Neuronal stem cell (in vitro differentiated cells): ENCODE data around the gene FXYD3.
"Not testable (repeated sequence)": the region's sequence is repeated elsewhere in the genome, so short reads cannot be mapped to it uniquely, and the experiment has no call there.

Source experiments
- DNase-seq: peaks from one replicate; pipeline ENCODE4 v3.0.0-alpha.2; 2013; ENCODE audit warnings: low spot score
- H2AFZ ChIP-seq: one replicate; pipeline ENCODE4 v1.6.1; 2013; ENCODE audit warnings: mild to moderate bottlenecking, low read length, inconsistent platforms
- H2AK5ac ChIP-seq: 2 replicates; pipeline ENCODE4 v1.6.1; 2013; ENCODE audit warnings: low read depth, mild to moderate bottlenecking, inconsistent platforms, low read length, moderate library complexity, mixed read lengths
- H2BK120ac ChIP-seq: 2 replicates; pipeline ENCODE4 v1.6.1; 2013; ENCODE audit warnings: low read depth, mild to moderate bottlenecking, inconsistent platforms, low read length, moderate library complexity, mixed read lengths
- H2BK12ac ChIP-seq: one replicate; pipeline ENCODE4 v1.6.1; 2013; ENCODE audit warnings: low read length, inconsistent platforms
- H2BK15ac ChIP-seq: 2 replicates; pipeline ENCODE4 v1.6.1; 2013; ENCODE audit warnings: mild to moderate bottlenecking, low read length, inconsistent platforms, mixed read lengths
- H2BK5ac ChIP-seq: one replicate; pipeline ENCODE4 v1.6.1; 2013; ENCODE audit warnings: inconsistent platforms, mild to moderate bottlenecking, low read length, moderate library complexity
- H3K14ac ChIP-seq: one replicate; pipeline ENCODE4 v1.6.1; 2013; ENCODE audit warnings: low read length, inconsistent platforms
- H3K18ac ChIP-seq: 2 replicates; pipeline ENCODE4 v1.6.1; 2013; ENCODE audit warnings: low read length, inconsistent platforms
- H3K23ac ChIP-seq: 2 replicates; pipeline ENCODE4 v1.6.1; 2013; ENCODE audit warnings: low read depth, mild to moderate bottlenecking, mixed read lengths, low read length, inconsistent platforms; ENCODE audit not compliant: poor library complexity
- H3K27ac ChIP-seq: replicated peaks from 3 replicates; pipeline ENCODE4 v1.5.1; 2013; ENCODE audit warnings: low read length, inconsistent platforms
- H3K27me3 ChIP-seq, 3 experiments: 2 replicates each; pipeline ENCODE4 v1.6.1; 2013; ENCODE audit warnings: low read length in 3 of 3, mild to moderate bottlenecking in 2 of 3, inconsistent platforms in 1 of 3, low read depth in 1 of 3, mixed read lengths in 1 of 3, moderate library complexity in 1 of 3; ENCODE audit not compliant: control insufficient read depth in 3 of 3, insufficient read depth in 3 of 3
- H3K36me3 ChIP-seq, 2 donors: replicated peaks in 1 of 2; 2 replicates each; pipeline ENCODE4 v1.6.1; 2013; ENCODE audit warnings: low read length in 2 of 2; ENCODE audit not compliant: control insufficient read depth in 2 of 2, insufficient read depth in 2 of 2
- H3K4ac ChIP-seq: 2 replicates; pipeline ENCODE4 v1.6.1; 2013; ENCODE audit warnings: inconsistent platforms, mild to moderate bottlenecking, low read length, moderate library complexity
- H3K4me1 ChIP-seq, 2 donors: 1 replicate in 1 of 2; 2 replicates in 1 of 2; pipeline ENCODE4 v1.6.1; 2013; ENCODE audit warnings: low read length in 2 of 2, low read depth in 1 of 2; ENCODE audit not compliant: control insufficient read depth in 2 of 2, insufficient read depth in 1 of 2
- H3K4me2 ChIP-seq: one replicate; pipeline ENCODE4 v1.6.1; 2013; ENCODE audit warnings: mild to moderate bottlenecking, low read length, inconsistent platforms; ENCODE audit not compliant: insufficient read depth, poor library complexity, severe bottlenecking
- H3K4me3 ChIP-seq, 2 donors: 2 replicates each; pipeline ENCODE4 v1.5.1; 2013; ENCODE audit warnings: low read length in 2 of 2, mild to moderate bottlenecking in 2 of 2, inconsistent platforms in 1 of 2, moderate library complexity in 1 of 2
- H3K79me1 ChIP-seq: one replicate; pipeline ENCODE4 v1.6.1; 2013; ENCODE audit warnings: low read depth, mild to moderate bottlenecking, inconsistent platforms, low read length, moderate library complexity
- H3K9ac ChIP-seq: one replicate; pipeline ENCODE4 v1.6.1; 2013; ENCODE audit warnings: mild to moderate bottlenecking, low read depth, low read length, inconsistent platforms; ENCODE audit not compliant: poor library complexity
- H3K9me3 ChIP-seq, 2 donors: replicated peaks in 1 of 2; 2 replicates each; pipeline versions ENCODE3 to v1.6.1; 2013; ENCODE audit warnings: low read length in 2 of 2, mild to moderate bottlenecking in 2 of 2, inconsistent platforms in 1 of 2, low read depth in 1 of 2, mixed read lengths in 1 of 2, moderate library complexity in 1 of 2; ENCODE audit not compliant: control insufficient read depth in 2 of 2, insufficient read depth in 1 of 2
- H4K8ac ChIP-seq: one replicate; pipeline ENCODE4 v1.6.1; 2013; ENCODE audit warnings: low read depth, mild to moderate bottlenecking, inconsistent platforms, low read length, moderate library complexity
- H4K91ac ChIP-seq: one replicate; pipeline ENCODE4 v1.6.1; 2013; ENCODE audit warnings: low read length, low read depth, mild to moderate bottlenecking, inconsistent platforms; ENCODE audit not compliant: poor library complexity
- WGBS, 2 donors: extraction: QIAGEN DNeasy Blood & Tissue Kit; methylation state at CpG; one replicate each; pipeline ENCODE4 v1.1.7; 2013; ENCODE audit warnings: missing lambda C conversion rate in 2 of 2, mixed read lengths in 1 of 2; ENCODE audit not compliant: insufficient read length in 2 of 2, insufficient replicate concordance in 1 of 2; ENCODE audit errors: extremely low coverage in 2 of 2; 5-methylcytosine and 5-hydroxymethylcytosine counted together

Gene FXYD3

DNA sequence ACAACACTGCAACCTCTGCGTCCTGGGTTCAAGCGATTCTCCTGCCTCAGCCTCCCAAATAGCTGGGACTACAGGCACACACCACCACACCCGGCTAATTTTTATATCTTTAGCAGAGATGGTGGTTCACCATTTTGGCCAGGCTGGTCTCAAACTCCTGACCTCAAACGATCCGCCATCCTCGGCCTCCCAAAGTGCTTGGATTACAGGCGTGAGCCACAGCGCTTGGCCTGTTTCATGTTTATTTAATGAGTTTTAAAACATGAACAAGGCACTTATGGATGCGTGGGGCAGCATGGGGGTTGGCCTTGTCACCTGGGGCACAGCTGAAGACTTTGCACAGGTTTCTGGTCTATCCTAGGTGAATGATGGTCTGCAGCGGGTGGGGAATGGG, 37.5 kb downstream of the FXYD3 start:
- H3K4me1 ChIP-seq, result peaks cover 2 to 13% of the 10 kb centered on the region in 2 donors
- not testable (repeated sequence) for H3K36me3 ChIP-seq, H3K27ac ChIP-seq, H3K4me2 ChIP-seq, H3K14ac ChIP-seq, H2BK120ac ChIP-seq, H2BK12ac ChIP-seq, H3K23ac ChIP-seq, H4K91ac ChIP-seq, H4K8ac ChIP-seq, H3K79me1 ChIP-seq, H3K9ac ChIP-seq, H3K9me3 ChIP-seq, H3K4me3 ChIP-seq, H2AFZ ChIP-seq, H3K4ac ChIP-seq, H2BK5ac ChIP-seq, DNase-seq
- no CpG with 5 or more reads among the region's 10 CpGs for WGBS, 2 donors
- peaks cover 7 to 77% (median 31%) of the 10 kb centered on the region in 3 experiments for H3K27me3 ChIP-seq
- peak overlapping the region; percentile 83 for H2AK5ac ChIP-seq
- H2BK15ac ChIP-seq, result peak overlapping the region; percentile 78
- H3K18ac ChIP-seq, result peak overlapping the region; percentile 63

DNA sequence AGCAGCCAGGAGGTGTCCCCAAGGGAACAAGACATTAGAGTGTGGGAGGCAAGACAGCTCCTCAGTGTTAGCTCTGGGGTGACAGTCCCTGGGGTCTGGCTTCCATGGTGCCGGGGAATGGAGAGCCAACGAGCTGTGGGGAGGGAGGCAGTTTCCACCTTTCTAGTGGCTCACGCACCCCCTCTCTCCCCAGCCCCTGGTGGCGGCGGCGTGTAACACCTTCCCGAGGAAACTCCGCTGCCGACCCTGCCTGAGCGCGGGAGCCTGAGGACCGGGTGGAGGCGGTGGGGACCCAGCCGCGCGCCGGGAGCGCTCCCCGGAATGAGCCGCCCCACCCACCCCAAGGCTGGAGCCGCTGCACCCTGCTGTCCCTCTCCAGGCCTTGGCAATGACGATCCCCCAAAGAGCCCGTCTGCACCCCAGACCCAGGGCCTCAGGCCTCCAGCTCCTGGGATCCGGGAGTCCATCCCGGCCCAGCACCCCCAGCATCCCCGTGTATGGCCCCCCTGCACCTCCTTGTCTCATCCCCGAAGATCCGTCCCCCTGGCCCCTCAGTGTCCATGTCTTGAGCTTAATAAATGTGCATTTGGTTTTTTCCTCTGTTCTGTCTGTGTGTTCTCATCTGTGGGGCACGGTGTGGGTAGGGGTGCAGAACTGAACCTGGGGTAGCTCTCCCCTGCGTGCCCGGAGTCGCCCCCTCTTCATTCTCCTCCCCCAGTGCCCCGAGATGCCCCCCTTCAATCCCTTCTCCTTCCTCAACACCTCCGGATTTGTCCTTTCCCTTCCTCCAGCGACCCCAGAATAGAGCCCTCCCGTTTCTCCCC, 38.3 kb downstream of the FXYD3 start:
- Histone ChIP-seq H3K4me2 (peak overlapping the region; percentile 86), H3K4me1 (peaks cover 2 to 13% of the 10 kb centered on the region in 2 donors), H3K27me3 (peaks cover 7 to 77% (median 31%) of the 10 kb centered on the region in 3 experiments), H2BK15ac (peak overlapping the region; percentile 78), H3K36me3 (no peaks in the 10 kb centered on the region), H2BK12ac (no peak overlapping the region), H3K9ac (peak overlapping the region; percentile 50), H2AK5ac (peak overlapping the region; percentile 83), H2BK120ac (no peak overlapping the region), H3K79me1 (no peaks in the 10 kb centered on the region), H3K9me3 (no peaks in the 10 kb centered on the region), H3K4ac (no peak overlapping the region), H2AFZ (peak overlapping the region; percentile 86), H2BK5ac (peak overlapping the region; percentile 62), H4K8ac (no peak overlapping the region), H3K18ac (peak overlapping the region; percentile 94), H4K91ac (no peak overlapping the region), H3K14ac (peak overlapping the region; percentile 94), H3K23ac (peak overlapping the region; percentile 76), H3K27ac (no peak overlapping the region), H3K4me3 (peak overlapping the region in 1 of 2 donors; percentile 85)
- no peak for DNase-seq
- WGBS, 2 donors, result no CpG with 5 or more reads among the region's 36 CpGs

DNA sequence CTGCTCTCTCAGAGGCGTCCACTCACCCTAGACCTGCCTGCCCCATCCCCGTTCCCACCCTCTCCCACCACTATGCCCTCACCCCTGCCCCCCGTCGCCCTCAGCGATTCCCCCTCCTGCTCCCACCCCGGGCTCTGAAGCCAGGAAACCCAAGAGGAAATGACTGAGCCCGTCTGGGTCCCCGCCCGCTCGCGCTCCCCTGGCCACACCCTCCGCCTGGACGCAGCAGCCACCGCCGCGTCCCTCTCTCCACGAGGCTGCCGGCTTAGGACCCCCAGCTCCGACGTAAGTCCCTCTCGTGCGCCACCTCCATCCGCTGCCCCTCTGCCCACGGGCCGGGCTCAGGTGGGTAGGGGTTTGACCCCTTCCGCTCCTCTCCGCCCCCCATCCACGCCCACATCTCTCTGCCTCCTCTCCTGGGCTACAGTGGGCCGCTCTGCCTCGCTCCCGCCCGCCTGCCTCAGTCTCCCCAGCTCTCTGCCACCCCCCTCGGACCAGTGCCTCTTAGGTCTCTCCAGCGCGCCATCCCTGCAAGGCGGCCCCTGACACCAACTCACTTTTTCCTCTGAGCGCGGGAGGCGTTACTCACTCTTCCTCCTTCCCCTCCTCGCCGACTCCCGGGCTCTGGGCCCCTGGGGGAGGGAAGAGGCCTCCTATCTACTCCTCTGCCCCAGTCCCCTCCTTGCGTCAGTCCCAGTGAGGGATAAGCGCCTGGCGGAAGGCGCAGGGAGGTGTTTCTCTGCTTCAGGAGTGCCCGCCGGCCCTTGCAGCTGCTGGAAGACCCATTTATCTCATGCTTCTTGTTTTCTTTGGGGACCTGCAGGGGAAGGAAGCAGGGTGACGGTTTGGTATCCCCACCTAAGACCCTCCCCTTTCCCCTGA, 39.1 kb downstream of the FXYD3 start, which contains the start of gene FXYD5:
Gene FXYD5, plus strand, starts transcription at position 211 of the 882 bp plus-strand sequence. CDS start 816 bp downstream, outside the sequence.
- peaks cover 2 to 13% of the 10 kb centered on the region in 2 donors for H3K4me1 ChIP-seq
- peak within 1 kb of the TSS; percentile 97 for H2BK12ac ChIP-seq
- no peak within 1 kb of the TSS for H3K27ac ChIP-seq
- H3K9ac ChIP-seq, result peak within 1 kb of the TSS; percentile 91
- no CpG with 5 or more reads among the region's 49 CpGs for WGBS, 2 donors
- peak within 1 kb of the TSS; percentile 19 to 85 for H3K4me3 ChIP-seq
- H3K14ac ChIP-seq, result peak within 1 kb of the TSS; percentile 94
- DNase-seq, result no peak
- no peaks in the 10 kb centered on the region for H3K36me3 ChIP-seq
- H3K27me3 ChIP-seq, result peaks cover 7 to 74% (median 31%) of the 10 kb centered on the region in 3 experiments
- H3K4ac ChIP-seq, result no peak within 1 kb of the TSS
- H3K18ac ChIP-seq, result peak within 1 kb of the TSS; percentile 94
- peak within 1 kb of the TSS; percentile 84 for H2BK15ac ChIP-seq
- H2AFZ ChIP-seq, result peak within 1 kb of the TSS; percentile 86
- peak within 1 kb of the TSS; percentile 86 for H3K4me2 ChIP-seq
- H2BK120ac ChIP-seq, result no peak within 1 kb of the TSS
- H4K8ac ChIP-seq, result no peak within 1 kb of the TSS
- no peaks in the 10 kb centered on the region for H3K79me1 ChIP-seq
- H4K91ac ChIP-seq, result no peak within 1 kb of the TSS
- no peaks in the 10 kb centered on the region for H3K9me3 ChIP-seq
- peak within 1 kb of the TSS; percentile 77 for H3K23ac ChIP-seq
- H2BK5ac ChIP-seq, result peak within 1 kb of the TSS; percentile 62
- peak within 1 kb of the TSS; percentile 89 for H2AK5ac ChIP-seq
